ENCODE results near the gene GPR89A. TPM values are rescaled to one million over a fixed set of nuclear protein-coding genes. Genes with fewer than 3 reads are reported as not detected.
A peak's percentile ranks its signal among the peaks of the same experiment; 100 is the strongest.
"Not testable (repeated sequence)": the region's sequence is repeated elsewhere in the genome, so short reads cannot be mapped to it uniquely, and the experiment has no call there.

Gene GPR89A
- total and polyA plus RNA-seq, 2 donors (not counting 1 experiment from before 2014, with no cell fraction given), result 23.6 to 25.4 TPM

- H3K36me3 ChIP-seq (ENCODE audit: control insufficient read depth, insufficient read depth, low read length); H3K4me3 ChIP-seq (replicated peaks in 1 of 4; ENCODE audit: control extremely low read depth in 1 of 4, insufficient read depth in 1 of 4, low read depth in 3 of 4, low read length in 4 of 4); H4K20me1 ChIP-seq (ENCODE audit: control insufficient read depth, extremely low read depth, insufficient read depth, low read length); DNase-seq (ENCODE audit: low read depth in 2 of 2); H3K4me1 ChIP-seq (ENCODE audit: control insufficient read depth, extremely low read depth, insufficient read depth, low read length); H3K9ac ChIP-seq (ENCODE audit: insufficient read depth, low read length); H3K79me2 ChIP-seq (ENCODE audit: control insufficient read depth, insufficient read depth, low read length); H3K27me3 ChIP-seq (ENCODE audit: control insufficient read depth, insufficient read depth, low read length); H2AFZ ChIP-seq (ENCODE audit: low read length); H3K4me2 ChIP-seq (ENCODE audit: extremely low read depth, insufficient read depth, low read length); H3K27ac ChIP-seq (ENCODE audit: insufficient read depth, low read length); H3K9me3 ChIP-seq (ENCODE audit: control insufficient read depth, insufficient read depth, low read depth, low read length): not testable (repeated sequence)
Measured at GRCh38 chr1:145599426-145599825, 8.4 kb upstream of the GPR89A start.

GRCh38 chr1:145601593-145601992 lies 6.2 kb upstream of the GPR89A start:
- DNase-seq (ENCODE audit: low read depth in 2 of 2), result no peak
- no peaks in the 10 kb centered on the region for H4K20me1 ChIP-seq (ENCODE audit: control insufficient read depth, extremely low read depth, insufficient read depth, low read length)
- no peaks in the 10 kb centered on the region for H3K36me3 ChIP-seq (ENCODE audit: control insufficient read depth, insufficient read depth, low read length)
- H3K79me2 ChIP-seq (ENCODE audit: control insufficient read depth, insufficient read depth, low read length), result no peaks in the 10 kb centered on the region
- no peak overlapping the region for H2AFZ ChIP-seq (ENCODE audit: low read length)
- no peaks in the 10 kb centered on the region for H3K4me1 ChIP-seq (ENCODE audit: control insufficient read depth, extremely low read depth, insufficient read depth, low read length)
- H3K9me3 ChIP-seq (ENCODE audit: control insufficient read depth, insufficient read depth, low read depth, low read length), result no peaks in the 10 kb centered on the region
- TF ChIP-seq, protein P1, sequence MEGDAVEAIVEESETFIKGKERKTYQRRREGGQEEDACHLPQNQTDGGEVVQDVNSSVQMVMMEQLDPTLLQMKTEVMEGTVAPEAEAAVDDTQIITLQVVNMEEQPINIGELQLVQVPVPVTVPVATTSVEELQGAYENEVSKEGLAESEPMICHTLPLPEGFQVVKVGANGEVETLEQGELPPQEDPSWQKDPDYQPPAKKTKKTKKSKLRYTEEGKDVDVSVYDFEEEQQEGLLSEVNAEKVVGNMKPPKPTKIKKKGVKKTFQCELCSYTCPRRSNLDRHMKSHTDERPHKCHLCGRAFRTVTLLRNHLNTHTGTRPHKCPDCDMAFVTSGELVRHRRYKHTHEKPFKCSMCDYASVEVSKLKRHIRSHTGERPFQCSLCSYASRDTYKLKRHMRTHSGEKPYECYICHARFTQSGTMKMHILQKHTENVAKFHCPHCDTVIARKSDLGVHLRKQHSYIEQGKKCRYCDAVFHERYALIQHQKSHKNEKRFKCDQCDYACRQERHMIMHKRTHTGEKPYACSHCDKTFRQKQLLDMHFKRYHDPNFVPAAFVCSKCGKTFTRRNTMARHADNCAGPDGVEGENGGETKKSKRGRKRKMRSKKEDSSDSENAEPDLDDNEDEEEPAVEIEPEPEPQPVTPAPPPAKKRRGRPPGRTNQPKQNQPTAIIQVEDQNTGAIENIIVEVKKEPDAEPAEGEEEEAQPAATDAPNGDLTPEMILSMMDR (conservative IDR thresholded peaks at IDR 0.05 in 1 of 2, IDR thresholded peaks at IDR 0.05 in 1 of 2; ENCODE audit: low read depth in 1 of 2, low read length in 2 of 2), result no peak
- no peak for TF ChIP-seq EZH2 (IDR thresholded peaks at IDR 0.05; ENCODE audit: low read length, missing control alignments)
- no peaks in the 10 kb centered on the region for H3K27me3 ChIP-seq (ENCODE audit: control insufficient read depth, insufficient read depth, low read length)
- H3K27ac ChIP-seq (ENCODE audit: insufficient read depth, low read length), result no peak overlapping the region
- no peak overlapping the region for H3K4me2 ChIP-seq (ENCODE audit: extremely low read depth, insufficient read depth, low read length)
- H3K9ac ChIP-seq (ENCODE audit: insufficient read depth, low read length), result no peak overlapping the region
- no peak overlapping the region for H3K4me3 ChIP-seq (replicated peaks in 1 of 4; ENCODE audit: control extremely low read depth in 1 of 4, insufficient read depth in 1 of 4, low read depth in 3 of 4, low read length in 4 of 4)

DNA sequence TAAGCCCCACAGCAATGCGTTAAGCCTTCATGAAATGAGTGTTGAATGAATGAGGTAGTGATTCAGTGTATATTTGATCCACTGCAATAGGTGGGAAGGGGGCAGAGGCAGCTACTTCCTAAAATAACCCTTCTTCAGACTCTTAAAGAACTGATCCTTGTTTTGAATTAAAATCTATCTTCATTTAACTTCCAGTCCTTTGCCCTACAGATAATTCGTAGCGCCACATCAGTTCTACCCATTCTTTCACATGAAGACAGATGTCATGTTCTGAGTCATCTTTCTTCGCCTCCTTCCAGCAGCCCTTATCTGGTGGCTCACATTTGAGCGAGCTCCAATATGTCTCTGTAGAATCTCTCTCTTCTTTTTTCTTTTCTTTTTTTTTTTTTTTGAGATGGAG lies 948 bp upstream of the GPR89A start:
- not testable (repeated sequence) for H3K36me3 ChIP-seq (ENCODE audit: control insufficient read depth, insufficient read depth, low read length); H3K79me2 ChIP-seq (ENCODE audit: control insufficient read depth, insufficient read depth, low read length); H3K4me1 ChIP-seq (ENCODE audit: control insufficient read depth, extremely low read depth, insufficient read depth, low read length); H3K9me3 ChIP-seq (ENCODE audit: control insufficient read depth, insufficient read depth, low read depth, low read length); H4K20me1 ChIP-seq (ENCODE audit: control insufficient read depth, extremely low read depth, insufficient read depth, low read length); H3K4me2 ChIP-seq (ENCODE audit: extremely low read depth, insufficient read depth, low read length); H2AFZ ChIP-seq (ENCODE audit: low read length); H3K27ac ChIP-seq (ENCODE audit: insufficient read depth, low read length); H3K4me3 ChIP-seq (replicated peaks in 1 of 4; ENCODE audit: control extremely low read depth in 1 of 4, insufficient read depth in 1 of 4, low read depth in 3 of 4, low read length in 4 of 4); H3K9ac ChIP-seq (ENCODE audit: insufficient read depth, low read length); DNase-seq (ENCODE audit: low read depth in 2 of 2); H3K27me3 ChIP-seq (ENCODE audit: control insufficient read depth, insufficient read depth, low read length)

- not testable (repeated sequence) for H3K27ac ChIP-seq (ENCODE audit: insufficient read depth, low read length); H4K20me1 ChIP-seq (ENCODE audit: control insufficient read depth, extremely low read depth, insufficient read depth, low read length); H2AFZ ChIP-seq (ENCODE audit: low read length); H3K4me1 ChIP-seq (ENCODE audit: control insufficient read depth, extremely low read depth, insufficient read depth, low read length); H3K9ac ChIP-seq (ENCODE audit: insufficient read depth, low read length); H3K9me3 ChIP-seq (ENCODE audit: control insufficient read depth, insufficient read depth, low read depth, low read length); H3K4me2 ChIP-seq (ENCODE audit: extremely low read depth, insufficient read depth, low read length); H3K27me3 ChIP-seq (ENCODE audit: control insufficient read depth, insufficient read depth, low read length); H3K4me3 ChIP-seq (replicated peaks in 1 of 4; ENCODE audit: control extremely low read depth in 1 of 4, insufficient read depth in 1 of 4, low read depth in 3 of 4, low read length in 4 of 4); H3K79me2 ChIP-seq (ENCODE audit: control insufficient read depth, insufficient read depth, low read length); H3K36me3 ChIP-seq (ENCODE audit: control insufficient read depth, insufficient read depth, low read length); DNase-seq (ENCODE audit: low read depth in 2 of 2)
Measured at GRCh38 chr1:145607289-145607688, 499 bp upstream of the GPR89A start.

- H3K27me3 ChIP-seq (ENCODE audit: control insufficient read depth, insufficient read depth, low read length); H3K4me3 ChIP-seq (replicated peaks in 1 of 4; ENCODE audit: control extremely low read depth in 1 of 4, insufficient read depth in 1 of 4, low read depth in 3 of 4, low read length in 4 of 4); H2AFZ ChIP-seq (ENCODE audit: low read length); H3K9me3 ChIP-seq (ENCODE audit: control insufficient read depth, insufficient read depth, low read depth, low read length); H3K9ac ChIP-seq (ENCODE audit: insufficient read depth, low read length); H3K4me2 ChIP-seq (ENCODE audit: extremely low read depth, insufficient read depth, low read length); H3K4me1 ChIP-seq (ENCODE audit: control insufficient read depth, extremely low read depth, insufficient read depth, low read length); H4K20me1 ChIP-seq (ENCODE audit: control insufficient read depth, extremely low read depth, insufficient read depth, low read length); DNase-seq (ENCODE audit: low read depth in 2 of 2); H3K79me2 ChIP-seq (ENCODE audit: control insufficient read depth, insufficient read depth, low read length); H3K36me3 ChIP-seq (ENCODE audit: control insufficient read depth, insufficient read depth, low read length); H3K27ac ChIP-seq (ENCODE audit: insufficient read depth, low read length): not testable (repeated sequence)
Measured at GRCh38 chr1:145610744-145611143, 3.0 kb downstream of the GPR89A start.

DNA sequence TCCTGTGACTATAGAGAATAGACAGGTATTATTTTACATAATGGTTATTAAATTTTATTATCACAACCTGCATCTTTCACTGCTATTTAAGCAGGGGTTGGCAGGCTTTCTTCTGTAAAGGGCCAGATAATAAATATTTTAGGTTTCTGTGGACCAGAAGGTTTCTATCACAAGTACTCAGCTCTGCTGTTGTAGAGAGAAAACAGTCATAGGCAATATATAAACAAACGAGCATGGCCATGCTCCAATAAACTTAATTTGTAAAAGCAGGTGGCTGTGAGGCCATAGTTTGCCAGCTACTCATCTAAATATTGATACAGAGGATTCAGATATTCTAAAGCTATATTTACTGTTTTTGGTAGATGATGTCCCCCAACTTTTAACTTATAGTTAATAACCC lies 12.3 kb downstream of the GPR89A start:
- not testable (repeated sequence) for H3K4me2 ChIP-seq (ENCODE audit: extremely low read depth, insufficient read depth, low read length); H3K79me2 ChIP-seq (ENCODE audit: control insufficient read depth, insufficient read depth, low read length); H2AFZ ChIP-seq (ENCODE audit: low read length); H3K36me3 ChIP-seq (ENCODE audit: control insufficient read depth, insufficient read depth, low read length); H4K20me1 ChIP-seq (ENCODE audit: control insufficient read depth, extremely low read depth, insufficient read depth, low read length); H3K9me3 ChIP-seq (ENCODE audit: control insufficient read depth, insufficient read depth, low read depth, low read length); H3K27me3 ChIP-seq (ENCODE audit: control insufficient read depth, insufficient read depth, low read length); H3K27ac ChIP-seq (ENCODE audit: insufficient read depth, low read length); H3K4me3 ChIP-seq (replicated peaks in 1 of 4; ENCODE audit: control extremely low read depth in 1 of 4, insufficient read depth in 1 of 4, low read depth in 3 of 4, low read length in 4 of 4); H3K9ac ChIP-seq (ENCODE audit: insufficient read depth, low read length); H3K4me1 ChIP-seq (ENCODE audit: control insufficient read depth, extremely low read depth, insufficient read depth, low read length)
- DNase-seq (ENCODE audit: low read depth in 2 of 2), result peak in 1 of 2 donors; percentile 26

Measured in fibroblast of lung (primary cell).